Cardiac atrium fibroblast (primary cell): Measurements from ENCODE around the gene PHYKPL. TPM values are rescaled to one million over a fixed set of nuclear protein-coding genes. Genes with fewer than 3 reads are reported as not detected.

Experiments
- total RNA-seq: library from RNA; depleted of rRNA; stranded (reverse); fragments of >200 nt; gene quantifications from 2 replicates; pipeline ENCODE4 v1.2.3, GENCODE V29; 2015

The PHYKPL gene
- total RNA-seq: 17.8 and 23.5 TPM in 2 replicates

DNA sequence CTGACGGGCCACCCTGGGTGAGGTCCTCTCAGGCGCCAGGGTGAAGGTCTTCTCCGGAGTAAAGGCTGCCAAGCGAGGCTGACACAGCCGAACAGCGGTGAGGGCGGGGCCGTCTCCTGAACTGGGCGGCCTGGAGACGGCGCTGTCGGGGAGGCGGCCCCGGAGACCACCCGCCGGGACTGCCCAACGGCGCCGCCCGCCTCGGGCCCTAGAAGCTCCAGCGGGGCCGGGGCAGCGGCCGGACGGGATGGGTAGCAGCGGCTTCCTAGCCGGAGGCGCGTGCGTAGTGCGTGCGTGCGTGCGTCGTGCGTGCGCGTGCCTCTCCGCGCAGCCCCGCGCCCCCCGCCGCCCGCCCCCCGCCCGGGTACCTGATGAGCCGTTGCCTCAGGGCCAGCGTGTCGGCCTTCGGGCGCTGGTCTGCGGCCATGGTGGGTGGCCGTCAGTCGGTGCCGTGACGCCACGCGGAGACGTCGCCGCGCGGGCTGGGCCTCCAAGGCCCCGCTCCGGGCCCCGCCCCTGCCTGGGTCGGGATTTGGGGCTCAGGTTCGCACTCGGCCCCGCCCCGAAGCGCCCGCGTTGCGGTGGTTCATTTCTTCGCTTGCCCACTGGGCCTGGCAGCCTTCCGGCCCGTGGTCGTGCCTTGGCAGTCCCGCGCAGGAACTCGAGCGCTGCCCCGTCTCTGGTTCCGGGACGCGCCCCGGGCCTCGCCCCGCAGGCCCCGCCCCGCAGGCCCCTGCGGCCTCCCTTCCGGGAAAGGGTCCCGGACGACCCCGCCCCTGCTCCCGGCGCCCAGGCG is at the start of gene PHYKPL:
Gene PHYKPL (minus strand): TSS at position 679 of the 796 bp plus-strand sequence. CDS start 252 bp downstream, at position 427.

DNA sequence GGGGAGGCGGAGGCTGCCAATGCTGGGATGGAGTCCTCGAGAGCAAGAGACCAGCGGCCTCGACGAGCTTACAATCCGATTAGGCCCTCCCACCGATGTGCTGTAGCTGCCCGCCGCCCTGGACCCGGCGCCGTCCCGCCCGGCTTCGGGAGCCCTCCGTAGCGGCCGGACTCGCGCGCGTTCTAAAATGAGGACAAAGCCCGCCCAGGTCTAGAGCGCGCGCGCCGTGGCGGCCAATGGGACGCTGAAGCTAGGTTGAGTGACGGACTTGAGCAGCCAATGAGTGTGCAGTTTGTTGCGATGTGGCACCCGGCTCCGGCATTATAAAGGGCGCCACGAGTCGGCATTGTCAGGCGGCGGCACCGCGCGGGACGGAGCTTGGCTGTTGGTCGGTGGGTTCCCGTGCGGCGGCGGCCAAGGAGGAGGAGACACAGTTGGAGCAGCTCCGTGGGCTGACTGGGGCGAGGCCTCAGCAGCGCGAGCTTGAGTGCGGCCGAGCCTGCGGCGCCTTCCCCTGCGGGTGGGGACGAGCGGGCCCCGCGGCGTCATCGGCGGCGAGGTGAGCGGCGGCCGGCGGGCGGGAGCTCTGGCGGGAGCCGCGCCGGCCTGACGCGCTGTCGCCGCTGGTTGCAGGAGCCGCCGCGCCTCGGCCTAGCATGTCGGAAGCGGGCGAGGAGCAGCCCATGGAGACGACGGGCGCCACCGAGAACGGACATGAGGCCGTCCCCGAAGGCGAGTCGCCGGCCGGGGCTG is 28.2 kb downstream of the PHYKPL start, which contains the start of gene HNRNPAB:
Gene HNRNPAB (plus strand): TSS at position 352 of the 753 bp plus-strand sequence. CDS start 305 bp downstream, at position 657.

DNA sequence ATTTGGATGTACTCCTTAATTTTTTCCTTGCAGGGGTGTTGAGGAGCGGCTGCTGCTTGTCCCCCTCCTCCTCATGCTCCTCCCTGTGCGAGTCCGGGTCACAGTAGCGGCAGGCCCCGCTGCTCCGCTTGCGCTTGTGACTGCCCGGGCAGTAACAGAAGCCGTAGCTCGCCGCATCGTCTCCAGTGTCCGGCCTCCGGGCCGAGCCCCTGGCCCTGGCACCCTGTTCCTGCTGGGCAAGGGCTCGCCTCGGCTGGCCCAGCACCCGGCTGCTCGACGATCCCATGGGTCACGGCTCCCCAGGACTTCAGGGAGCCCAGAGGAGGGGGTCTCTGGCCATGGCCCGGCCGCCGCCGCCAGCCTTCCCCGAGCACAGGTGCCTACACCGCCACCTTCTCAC is 45.6 kb downstream of the PHYKPL start, which contains the start of gene GMCL2:
Gene GMCL2 (minus strand): TSS at position 358 of the 400 bp plus-strand sequence. CDS start 72 bp downstream, at position 286.

Other genes with a start within 250 kb of the PHYKPL start
- not detected in 2 replicates for gene PROP1, start 236.6 kb downstream of the PHYKPL start, total RNA-seq
- 0.36 and 2.3 TPM in 2 replicates for gene N4BP3, start 119.3 kb downstream of the PHYKPL start, total RNA-seq
- 11.7 and 16.5 TPM in 2 replicates for gene RMND5B, start 101.8 kb downstream of the PHYKPL start, total RNA-seq
- gene NHP2, start 78.9 kb downstream of the PHYKPL start, total RNA-seq: 264 and 275 TPM in 2 replicates
- gene GMCL2, start 45.4 kb downstream of the PHYKPL start, total RNA-seq: not detected in 2 replicates
- 68.8 and 83.4 TPM in 2 replicates for gene HNRNPAB, start 28.3 kb downstream of the PHYKPL start, total RNA-seq